GM12878 (cell line): ENCODE data around the gene TES. TPM values are rescaled to one million over a fixed set of nuclear protein-coding genes. Genes with fewer than 3 reads are reported as not detected.
"Not testable (repeated sequence)": the region's sequence is repeated elsewhere in the genome, so short reads cannot be mapped to it uniquely, and the experiment has no call there.

Source experiments
- ATAC-seq: fragments of 200-7000 bp; cut with Tn5 transposase; 3 replicates; pipeline ENCODE4 v1.9.1; 2020; ENCODE audit warnings: mild to moderate bottlenecking, moderate library complexity
- BruUV-seq: library from RNA; stranded (reverse); fragments of 400-500 nt; replicated peaks from 2 replicates; lab custom pipeline; 2021; lab: Mats Ljungman, UMichigan
- CTCF ChIA-PET: fragments of 300-600 bp; sonication (Branson Sonifier 250); formaldehyde crosslinking; extraction: SDS; loops from one replicate; lab custom pipeline; 2021; ENCODE audit warnings: inconsistent platforms; lab: Yijun Ruan, JAX
- POLR2A ChIA-PET: fragments of 350-600 bp; formaldehyde crosslinking; extraction: SDS; loops from one replicate; lab custom pipeline; 2021; ENCODE audit warnings: inconsistent platforms; lab: Charles Lee
- RAD21 ChIA-PET: fragments of 300-600 bp; sonication (Branson Sonifier 250); formaldehyde crosslinking; loops from one replicate; lab custom pipeline; 2023; ENCODE audit warnings: antibody characterized with exemption; ENCODE audit not compliant: unreplicated experiment; lab: Charles Lee
- SMC1A ChIA-PET: fragments of 300-600 bp; sonication (Branson Sonifier 250); formaldehyde crosslinking; loops from one replicate; lab custom pipeline; 2023; ENCODE audit not compliant: unreplicated experiment, uncharacterized antibody; lab: Charles Lee
- DNase-seq: peaks from one replicate; pipeline ENCODE4 v3.0.0-alpha.2; 2011; ENCODE audit warnings: low read depth, low spot score
- FAIRE-seq: peaks from 3 replicates; lab custom pipeline; 2011; peaks lifted over from hg19 to GRCh38; lab: Jason Lieb, UNC
- H2AFZ ChIP-seq: 2 replicates; pipeline ENCODE4 v1.6.0; 2011; ENCODE audit warnings: low read depth, low read length, control low read depth; ENCODE audit not compliant: control insufficient read depth
- H3K27ac ChIP-seq: 2 replicates; pipeline ENCODE4 v1.5.1; 2011; ENCODE audit warnings: control low read depth; ENCODE audit not compliant: control insufficient read depth, insufficient read depth
- H3K27me3 ChIP-seq, 2 experiments: replicated peaks in 1 of 2; 2 replicates each; pipeline versions ENCODE4 v1.6.0 to v1.6.1; 2011; ENCODE audit warnings: low read length in 1 of 2; ENCODE audit not compliant: control insufficient read depth in 2 of 2, insufficient read depth in 2 of 2
- H3K36me3 ChIP-seq, 2 experiments: 2 replicates each; pipeline ENCODE4 v1.5.1; 2011; ENCODE audit warnings: low read length in 1 of 2; ENCODE audit not compliant: control insufficient read depth in 2 of 2, insufficient read depth in 2 of 2
- H3K4me1 ChIP-seq: 2 replicates; pipeline ENCODE4 v1.6.1; 2011; ENCODE audit warnings: mild to moderate bottlenecking, low read length, moderate library complexity, mixed read lengths; ENCODE audit not compliant: control insufficient read depth, insufficient read depth
- H3K4me2 ChIP-seq: 2 replicates; pipeline ENCODE4 v1.6.0; 2011; ENCODE audit warnings: control low read depth; ENCODE audit not compliant: control insufficient read depth, insufficient read depth
- H3K4me3 ChIP-seq: fragments of 200-600 bp; sonication (generic); 2 replicates; pipeline ENCODE4 v1.5.1; 2016
- H3K79me2 ChIP-seq: 2 replicates; pipeline ENCODE4 v1.6.0; 2011; ENCODE audit warnings: low read length; ENCODE audit not compliant: control insufficient read depth, insufficient read depth
- H3K9ac ChIP-seq: 2 replicates; pipeline ENCODE4 v1.8.0; 2011; ENCODE audit warnings: low read length, control low read depth, mixed read lengths; ENCODE audit not compliant: control insufficient read depth, insufficient read depth
- H3K9me3 ChIP-seq: replicated peaks from 3 replicates; pipeline ENCODE4 v1.5.1; 2011; ENCODE audit warnings: mild to moderate bottlenecking, low read length; ENCODE audit not compliant: control insufficient read depth, insufficient read depth
- H4K20me1 ChIP-seq: 2 replicates; pipeline ENCODE4 v1.6.0; 2011; ENCODE audit not compliant: control insufficient read depth, insufficient read depth
- ATF7 ChIP-seq: fragments of 450-650 bp; IDR thresholded peaks from 2 replicates; pipeline ENCODE4 v1.6.1; 2016; ENCODE audit warnings: low read depth, mild to moderate bottlenecking
- CREB1 ChIP-seq: IDR thresholded peaks from 2 replicates; pipeline ENCODE4 v1.6.1; 2012; ENCODE audit warnings: low read depth, mild to moderate bottlenecking, inconsistent platforms
- FOS ChIP-seq: IDR thresholded peaks from 3 replicates; pipeline ENCODE4 v1.6.1; 2011; ENCODE audit warnings: borderline replicate concordance; ENCODE audit not compliant: insufficient read length; ENCODE audit errors: extremely low read depth
- GABPA ChIP-seq: IDR thresholded peaks from 2 replicates; pipeline ENCODE4 v1.6.1; 2014; ENCODE audit warnings: antibody characterized with exemption, low read depth, mild to moderate bottlenecking, inconsistent platforms
- IRF5 ChIP-seq: fragments of 450-650 bp; IDR thresholded peaks from 2 replicates; pipeline ENCODE4 v1.6.1; 2017; ENCODE audit warnings: borderline replicate concordance
- MEF2A ChIP-seq: IDR thresholded peaks from 2 replicates; pipeline ENCODE4 v1.6.1; 2011; ENCODE audit warnings: low read depth, mild to moderate bottlenecking, low read length, moderate library complexity; ENCODE audit not compliant: insufficient read depth
- MTA3 ChIP-seq: IDR thresholded peaks from 2 replicates; pipeline ENCODE4 v1.6.1; 2012; ENCODE audit warnings: low read length, inconsistent platforms, borderline replicate concordance
- PML ChIP-seq: IDR thresholded peaks from 2 replicates; pipeline ENCODE4 v1.6.1; 2012; ENCODE audit warnings: low read length, inconsistent platforms
- RAD21 ChIP-seq: IDR thresholded peaks from 2 replicates; pipeline ENCODE4 v1.6.1; 2011; ENCODE audit warnings: mild to moderate bottlenecking, low read depth, low read length, moderate library complexity; ENCODE audit not compliant: insufficient read depth
- RCOR1 ChIP-seq: conservative IDR thresholded peaks from 2 replicates; pipeline ENCODE4 v1.6.1; 2012; ENCODE audit warnings: low read depth, low read length, improper control_type of control experiment
- SREBF2 ChIP-seq: IDR thresholded peaks from 2 replicates; pipeline ENCODE4 v1.6.1; 2012; ENCODE audit warnings: mild to moderate bottlenecking, low read length
- TAF1 ChIP-seq: IDR thresholded peaks from 2 replicates; pipeline ENCODE4 v1.6.1; 2011; ENCODE audit warnings: mild to moderate bottlenecking, low read depth, low read length, borderline replicate concordance
- TCF3 ChIP-seq: IDR thresholded peaks from 2 replicates; pipeline ENCODE4 v1.6.1; 2012; ENCODE audit warnings: low read depth, mild to moderate bottlenecking, low read length, borderline replicate concordance; ENCODE audit not compliant: insufficient read depth
- WGBS: methylation state at CpG from one replicate; pipeline ENCODE4 v1.1.6; 2016; ENCODE audit warnings: low lambda C conversion rate; ENCODE audit not compliant: insufficient replicate concordance, insufficient coverage; ENCODE audit errors: missing lambda C conversion rate; 5-methylcytosine and 5-hydroxymethylcytosine counted together
- in situ Hi-C: fragments of 300-500 bp; cut with MboI; formaldehyde crosslinking; loops from 9 replicates; pipeline ENCODE4 v1.14.3; 2018; ENCODE audit warnings: mixed read lengths
- intact Hi-C: fragments of 100-400 bp; cut with micrococcal nuclease; formaldehyde crosslinking; loops from one replicate; pipeline ENCODE4 v1.14.2; 2022; ENCODE audit not compliant: unreplicated experiment
- polyA plus RNA-seq, 11 experiments: library from polyadenylated mRNA; depleted of rRNA in 4 of 11; unstranded in 6 of 11; stranded (reverse) in 5 of 11; fragments of >200 nt; fragmentation: Nextera tagmentation in 4 of 11; fragmentation: Illumina TruSeq in 1 of 11; extraction: Ambion mirVana in 4 of 11; extraction: Trizol in 1 of 11; gene quantifications; 1 replicate in 1 of 11; 2 replicates in 10 of 11; pipeline versions ENCODE4 v1.2.1 to v1.2.3, GENCODE V29; 2011 to 2016; ENCODE audit warnings: inconsistent platforms in 2 of 11, missing spikeins in 2 of 11, low read depth in 1 of 11
- total RNA-seq, 4 experiments: library from RNA; depleted of rRNA in 3 of 4; stranded (reverse); fragments of >200 nt in 3 of 4; fragmentation: Illumina TruSeq in 1 of 4; extraction: Trizol in 1 of 4; gene quantifications; 2 replicates each; pipeline versions ENCODE4 v1.2.1 to v1.2.3, GENCODE V29; 2013 to 2021
- TF ChIP-seq, protein P1 (sequence below): fragments of 450-650 bp; IDR thresholded peaks from 2 replicates; pipeline ENCODE4 v1.6.1; 2014; ENCODE audit warnings: mild to moderate bottlenecking

Gene TES
- total and polyA plus RNA-seq, 10 of the 15 experiments (the other 5 are each of a cell fraction or from before 2014, with no cell fraction given): 31.2 to 77.5 (median 59.2) TPM

DNA sequence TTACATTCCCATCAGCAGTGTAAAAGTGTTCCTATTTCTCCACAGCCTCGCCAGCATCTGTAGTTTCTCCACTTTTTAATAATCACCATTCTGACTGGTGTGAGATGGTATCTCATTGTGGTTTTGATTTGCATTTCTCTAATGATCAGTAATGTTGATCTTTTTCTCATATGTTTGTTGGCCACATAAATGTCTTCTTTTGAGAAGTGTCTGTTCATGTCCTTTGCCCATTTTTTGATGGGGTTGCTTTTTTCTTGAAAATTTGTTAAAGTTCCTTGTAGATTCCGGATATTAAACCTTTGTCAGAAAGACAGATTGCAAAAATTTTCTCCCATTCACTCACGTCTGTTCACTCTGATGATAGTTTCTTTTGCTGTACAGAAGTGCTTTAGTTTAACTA lies 35.2 kb upstream of the TES start:
- H3K9me3 ChIP-seq, H3K9ac ChIP-seq, H3K4me1 ChIP-seq, H3K36me3 ChIP-seq, H2AFZ ChIP-seq, intact Hi-C loops, H3K27ac ChIP-seq, DNase-seq, ATAC-seq, H3K79me2 ChIP-seq, POLR2A ChIA-PET, BruUV-seq, H3K4me3 ChIP-seq, FAIRE-seq, H3K27me3 ChIP-seq, H3K4me2 ChIP-seq, H4K20me1 ChIP-seq: not testable (repeated sequence)
- 69% methylated on average over 3 of the region's 3 CpGs for WGBS
- CTCF ChIA-PET: interaction anchor here (0.6 to 6.8 kb wide), 6 partner anchors 50 to 416 kb away, joined by 3 to 85 read pairs (median 4); no protein-coding TSS in a partner anchor
- RAD21 ChIA-PET: interaction anchor here (1.0 to 1.7 kb wide), 2 partner anchors 60 to 417 kb away, joined by 3 to 4 read pairs; no protein-coding TSS in a partner anchor
- in situ Hi-C loops: loop anchor here (5.0 to 10.0 kb wide), 3 partner anchors 62 to 640 kb away; no protein-coding TSS in a partner anchor
- SMC1A ChIA-PET: interaction anchor here (1.0 to 6.8 kb wide), 5 partner anchors 37 to 416 kb away, joined by 3 to 188 read pairs (median 11); no protein-coding TSS in a partner anchor

GRCh38 chr7:116176226-116176625 lies 34.1 kb upstream of the TES start:
- Histone ChIP-seq H3K27ac (no peak overlapping the region), H4K20me1 (no peaks in the 10 kb centered on the region), H3K9ac (no peak overlapping the region), H3K4me1 (no peaks in the 10 kb centered on the region), H3K9me3 (no peaks in the 10 kb centered on the region), H2AFZ (no peak overlapping the region), H3K27me3 (no peaks in the 10 kb centered on the region), H3K4me3 (no peak overlapping the region), H3K79me2 (no peaks in the 10 kb centered on the region), H3K4me2 (no peak overlapping the region), H3K36me3 (no peaks in the 10 kb centered on the region)
- FAIRE-seq (no peak), DNase-seq (no peak), ATAC-seq (no peak)
- ChIA-PET CTCF (interaction anchor here (0.6 to 7.1 kb wide), 12 partner anchors 13 to 652 kb away, joined by 3 to 176 read pairs (median 4); no protein-coding TSS in a partner anchor), RAD21 (interaction anchor here (0.7 to 2.5 kb wide), 6 partner anchors 13 to 83 kb away, joined by 3 to 16 read pairs (median 3); no protein-coding TSS in a partner anchor), POLR2A (no interaction called here), SMC1A (interaction anchor here (0.8 to 6.8 kb wide), 11 partner anchors 10 to 415 kb away, joined by 3 to 188 read pairs (median 4); no protein-coding TSS in a partner anchor)
- intact Hi-C loops: no loop called here
- in situ Hi-C loops: loop anchor here (5.0 to 10.0 kb wide), 3 partner anchors 61 to 639 kb away; no protein-coding TSS in a partner anchor
- WGBS: 62% methylated on average over 2 of the region's 2 CpGs
- no TSS peak for BruUV-seq
- TF ChIP-seq CREB1: no peak
- TF ChIP-seq RAD21: no peak
- no peak for TF ChIP-seq GABPA
- TF ChIP-seq IRF5: no peak
- no peak for TF ChIP-seq ATF7
- TF ChIP-seq PML: no peak
- TF ChIP-seq MTA3: no peak
- no peak for TF ChIP-seq TCF3
- no peak for TF ChIP-seq RCOR1
- no peak for TF ChIP-seq TAF1
- no peak for TF ChIP-seq SREBF2
- TF ChIP-seq FOS: no peak
- TF ChIP-seq, protein P1, sequence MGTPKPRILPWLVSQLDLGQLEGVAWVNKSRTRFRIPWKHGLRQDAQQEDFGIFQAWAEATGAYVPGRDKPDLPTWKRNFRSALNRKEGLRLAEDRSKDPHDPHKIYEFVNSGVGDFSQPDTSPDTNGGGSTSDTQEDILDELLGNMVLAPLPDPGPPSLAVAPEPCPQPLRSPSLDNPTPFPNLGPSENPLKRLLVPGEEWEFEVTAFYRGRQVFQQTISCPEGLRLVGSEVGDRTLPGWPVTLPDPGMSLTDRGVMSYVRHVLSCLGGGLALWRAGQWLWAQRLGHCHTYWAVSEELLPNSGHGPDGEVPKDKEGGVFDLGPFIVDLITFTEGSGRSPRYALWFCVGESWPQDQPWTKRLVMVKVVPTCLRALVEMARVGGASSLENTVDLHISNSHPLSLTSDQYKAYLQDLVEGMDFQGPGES: no peak
- no peak for TF ChIP-seq MEF2A
